Measurements from ENCODE around the gene KRTAP12-1. TPM values are rescaled to one million over a fixed set of nuclear protein-coding genes. Genes with fewer than 3 reads are reported as not detected.

KRTAP12-1 gene
- total RNA-seq, 1 experiment from 2014 or later: 0.63 TPM

- POLR2A ChIA-PET: no interaction called here
- peak; percentile 45; the same call in 1 of the 2 replicates for ATAC-seq
These were observed 22.9 kb downstream of the KRTAP12-1 start for GRCh38 chr21:44658913-44659595.

DNA sequence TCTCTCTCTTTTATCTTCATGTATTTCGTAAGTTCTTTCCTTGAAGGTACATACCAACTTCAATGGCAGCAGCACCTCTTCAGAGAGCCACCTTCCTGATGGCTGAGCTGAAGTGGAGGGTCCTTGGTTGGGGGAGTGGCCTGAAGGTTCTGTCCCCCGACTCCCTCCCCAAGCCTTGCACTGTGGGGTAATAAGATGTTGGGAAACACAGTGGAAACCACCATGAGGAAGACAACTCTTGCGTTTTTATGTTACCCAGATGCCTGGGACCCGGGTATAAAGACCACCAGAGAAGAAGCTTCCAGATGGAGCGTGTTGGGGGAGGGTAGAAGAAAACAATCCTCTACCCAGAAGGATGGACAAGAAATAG, 23.4 kb downstream of the KRTAP12-1 start:
- Mint-ChIP-seq H3K9me3 (peaks cover 18% of the 10 kb centered on the region), H3K27me3 (ENCODE audit: low read depth) (peaks cover 4% of the 10 kb centered on the region; the same call in 1 of the 2 replicates), H3K4me3 (no peak overlapping the region), H3K36me3 (peaks cover 20% of the 10 kb centered on the region), H3K4me1 (peaks cover 39% of the 10 kb centered on the region), H3K27ac (peak overlapping the region; percentile 69)
- TF ChIP-seq PREB (CRISPR knock-in tag; IDR thresholded peaks at IDR 0.05; ENCODE audit: borderline replicate concordance): no peak
- TF ChIP-seq GRHL2 (CRISPR knock-in tag; IDR thresholded peaks at IDR 0.05; ENCODE audit: insufficient replicate concordance, severe bottlenecking): no peak
- TF ChIP-seq ELF4 (CRISPR knock-in tag; IDR thresholded peaks at IDR 0.05; ENCODE audit: low read depth): no peak
- no peak for TF ChIP-seq AFF4 (CRISPR knock-in tag; IDR thresholded peaks at IDR 0.05; ENCODE audit: borderline replicate concordance)
- TF ChIP-seq ETV6 (CRISPR knock-in tag; IDR thresholded peaks at IDR 0.05): no peak
- TF ChIP-seq ERG (CRISPR knock-in tag; IDR thresholded peaks at IDR 0.05): no peak
- DNase-seq (ENCODE audit: low spot score) (no peak), ATAC-seq (no peak)
- ChIA-PET CTCF (no interaction called here), POLR2A (no interaction called here)

More at GRCh38 chr21:44658913-44659595, 22.9 kb downstream of the KRTAP12-1 start:
- H3K27ac Mint-ChIP-seq: peak overlapping the region; percentile 69
- H3K36me3 Mint-ChIP-seq: peaks cover 20% of the 10 kb centered on the region
- DNase-seq (ENCODE audit: low spot score): no peak
- H3K4me3 Mint-ChIP-seq: no peak overlapping the region
- peaks cover 39% of the 10 kb centered on the region for H3K4me1 Mint-ChIP-seq
- H3K27me3 Mint-ChIP-seq (ENCODE audit: low read depth): peaks cover 4% of the 10 kb centered on the region; the same call in 1 of the 2 replicates
- CTCF ChIA-PET: no interaction called here
- peaks cover 18% of the 10 kb centered on the region for H3K9me3 Mint-ChIP-seq
- TF ChIP-seq NFYB (CRISPR knock-in tag; conservative IDR thresholded peaks at IDR 0.05; ENCODE audit: low read depth): no peak
- no peak for TF ChIP-seq AFF4 (CRISPR knock-in tag; IDR thresholded peaks at IDR 0.05; ENCODE audit: borderline replicate concordance)
- no peak for TF ChIP-seq NR2C2 (CRISPR knock-in tag; IDR thresholded peaks at IDR 0.05)
- TF ChIP-seq ESRRA (CRISPR knock-in tag; IDR thresholded peaks at IDR 0.05; ENCODE audit: borderline replicate concordance): no peak
- no peak for TF ChIP-seq ZNF416 (CRISPR knock-in tag; IDR thresholded peaks at IDR 0.05)
- no peak for TF ChIP-seq ATF1 (CRISPR knock-in tag; IDR thresholded peaks at IDR 0.05)
- TF ChIP-seq, protein P1, sequence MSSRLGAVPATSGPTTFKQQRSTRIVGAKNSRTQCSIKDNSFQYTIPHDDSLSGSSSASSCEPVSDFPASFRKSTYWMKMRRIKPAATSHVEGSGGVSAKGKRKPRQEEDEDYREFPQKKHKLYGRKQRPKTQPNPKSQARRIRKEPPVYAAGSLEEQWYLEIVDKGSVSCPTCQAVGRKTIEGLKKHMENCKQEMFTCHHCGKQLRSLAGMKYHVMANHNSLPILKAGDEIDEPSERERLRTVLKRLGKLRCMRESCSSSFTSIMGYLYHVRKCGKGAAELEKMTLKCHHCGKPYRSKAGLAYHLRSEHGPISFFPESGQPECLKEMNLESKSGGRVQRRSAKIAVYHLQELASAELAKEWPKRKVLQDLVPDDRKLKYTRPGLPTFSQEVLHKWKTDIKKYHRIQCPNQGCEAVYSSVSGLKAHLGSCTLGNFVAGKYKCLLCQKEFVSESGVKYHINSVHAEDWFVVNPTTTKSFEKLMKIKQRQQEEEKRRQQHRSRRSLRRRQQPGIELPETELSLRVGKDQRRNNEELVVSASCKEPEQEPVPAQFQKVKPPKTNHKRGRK (CRISPR knock-in tag; IDR thresholded peaks at IDR 0.05; ENCODE audit: borderline replicate concordance): no peak
- TF ChIP-seq ZBTB43 (CRISPR knock-in tag; IDR thresholded peaks at IDR 0.05): no peak
